Measurements from ENCODE around the gene DLX1.
"Not testable (repeated sequence)": the region's sequence is repeated elsewhere in the genome, so short reads cannot be mapped to it uniquely, and the experiment has no call there.

Gene DLX1

DNA sequence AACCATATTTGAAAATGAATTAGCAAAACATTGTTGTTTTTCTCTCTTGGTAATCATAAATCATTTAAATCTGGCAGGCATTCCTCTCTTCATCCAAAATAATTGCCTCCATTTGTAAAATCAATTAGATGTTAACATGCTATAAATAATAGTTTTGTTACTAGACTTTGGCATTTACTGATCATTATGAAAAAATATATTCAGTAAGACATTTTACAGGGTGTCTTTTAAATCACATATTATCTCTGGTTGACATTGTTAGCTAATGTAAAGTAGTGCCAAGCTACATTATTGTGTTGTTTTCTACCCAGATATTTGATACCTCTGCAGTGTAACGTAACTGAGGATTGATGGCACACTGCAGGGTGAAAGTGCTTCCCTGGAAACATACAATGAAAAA, 31.8 kb upstream of the DLX1 start:
- H3K4me1 Mint-ChIP-seq (ENCODE audit: low read depth), result no peaks in the 10 kb centered on the region
- no peak overlapping the region for H3K4me3 Mint-ChIP-seq
- no peaks in the 10 kb centered on the region for H3K27me3 Mint-ChIP-seq
- H3K27ac Mint-ChIP-seq, result no peak overlapping the region
- H3K9me3 Mint-ChIP-seq (ENCODE audit: low read depth), result no peaks in the 10 kb centered on the region
- peaks cover 4% of the 10 kb centered on the region for H3K36me3 Mint-ChIP-seq

DNA sequence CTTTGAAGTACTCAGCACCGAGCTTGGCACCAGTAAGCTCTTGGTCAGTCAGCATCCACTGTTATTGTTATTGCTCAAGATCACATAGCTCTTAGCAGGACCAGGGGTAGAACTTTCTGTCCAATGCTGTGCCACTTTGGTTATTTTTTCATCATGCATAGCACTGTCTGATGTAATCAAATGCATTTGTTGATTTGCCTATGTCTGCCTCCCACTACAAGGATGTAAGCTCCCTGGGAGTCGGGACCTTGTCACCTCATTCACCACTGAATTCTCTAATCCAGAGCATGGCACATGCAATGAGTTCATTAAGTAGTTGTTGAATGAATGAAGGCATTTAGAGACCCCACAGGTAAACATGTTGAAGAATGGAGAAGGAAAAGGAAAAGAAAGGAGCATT, 29.0 kb upstream of the DLX1 start:
- H3K4me1 Mint-ChIP-seq (ENCODE audit: low read depth), result no peaks in the 10 kb centered on the region
- peaks cover 6% of the 10 kb centered on the region for H3K36me3 Mint-ChIP-seq
- no peak overlapping the region for H3K4me3 Mint-ChIP-seq
- H3K27me3 Mint-ChIP-seq, result no peaks in the 10 kb centered on the region
- no peak overlapping the region for H3K27ac Mint-ChIP-seq
- H3K9me3 Mint-ChIP-seq (ENCODE audit: low read depth), result no peaks in the 10 kb centered on the region

DNA sequence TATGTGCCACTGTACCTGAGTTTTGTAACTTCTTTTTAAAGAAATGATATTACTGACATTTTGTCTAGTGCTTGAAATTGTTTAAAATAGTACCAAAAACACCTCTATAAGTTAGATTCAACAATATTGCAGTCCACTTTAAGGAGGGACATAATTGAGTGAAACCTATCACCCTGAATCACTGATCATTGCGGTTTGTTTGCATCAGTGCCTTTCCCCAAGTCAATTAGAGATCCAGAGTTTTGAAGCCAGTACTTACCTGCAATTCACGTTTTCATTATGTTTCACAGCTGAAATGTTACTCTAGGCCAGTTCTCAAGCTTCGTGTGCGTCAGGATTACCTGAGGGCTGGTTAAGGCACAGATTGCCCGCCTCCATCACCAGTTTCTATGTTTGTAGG, 26.6 kb upstream of the DLX1 start:
- H3K4me3 Mint-ChIP-seq, result no peak overlapping the region
- H3K27ac Mint-ChIP-seq, result no peak overlapping the region
- H3K9me3 Mint-ChIP-seq (ENCODE audit: low read depth), result no peaks in the 10 kb centered on the region
- peaks cover 18% of the 10 kb centered on the region for H3K36me3 Mint-ChIP-seq
- H3K4me1 Mint-ChIP-seq (ENCODE audit: low read depth), result no peaks in the 10 kb centered on the region
- H3K27me3 Mint-ChIP-seq, result no peaks in the 10 kb centered on the region

- H3K9me3 Mint-ChIP-seq (ENCODE audit: low read depth); H3K27ac Mint-ChIP-seq: not testable (repeated sequence)
These were observed 25.2 kb upstream of the DLX1 start for GRCh38 chr2:172060118-172060517.

DNA sequence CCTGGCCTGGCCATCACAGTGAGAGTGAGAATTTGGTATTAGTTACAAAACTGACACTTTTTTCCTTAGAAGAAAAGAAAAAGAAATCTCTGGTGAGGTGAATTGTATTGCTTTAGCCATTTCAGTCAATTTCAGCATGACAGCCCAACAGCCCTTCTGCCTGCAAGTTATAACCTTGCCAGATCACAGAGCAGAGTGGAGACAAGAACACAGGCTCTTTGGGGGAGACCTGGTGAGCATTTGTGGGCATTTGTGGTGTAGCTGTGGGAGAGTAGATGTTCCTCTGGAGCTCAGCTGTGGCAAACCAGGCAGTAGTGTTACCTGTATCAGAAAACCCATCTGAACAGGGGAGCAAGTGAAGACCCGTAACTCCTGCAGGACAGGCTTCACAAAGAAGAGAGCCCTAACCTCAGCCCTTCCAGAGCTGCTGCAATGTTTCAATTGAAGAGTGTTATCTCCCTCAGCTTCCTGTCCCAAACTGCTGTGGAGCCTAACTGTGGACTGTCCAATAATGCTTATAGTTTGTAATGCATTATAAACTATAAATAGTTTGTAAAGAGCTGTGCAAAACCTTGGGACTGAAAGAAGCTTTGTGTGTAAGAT, 22.8 kb upstream of the DLX1 start:
- Mint-ChIP-seq H3K4me3 (no peak overlapping the region), H3K4me1 (ENCODE audit: low read depth) (no peaks in the 10 kb centered on the region)

More at GRCh38 chr2:172060118-172060517, 25.2 kb upstream of the DLX1 start:
- peaks cover 22% of the 10 kb centered on the region for H3K36me3 Mint-ChIP-seq
- H3K27me3 Mint-ChIP-seq; H3K4me1 Mint-ChIP-seq (ENCODE audit: low read depth); H3K4me3 Mint-ChIP-seq: not testable (repeated sequence)

GRCh38 chr2:172063446-172063845, 21.9 kb upstream of the DLX1 start:
- no peaks in the 10 kb centered on the region for H3K9me3 Mint-ChIP-seq (ENCODE audit: low read depth)
- H3K4me3 Mint-ChIP-seq, result no peak overlapping the region
- peaks cover 33% of the 10 kb centered on the region for H3K36me3 Mint-ChIP-seq
- no peak overlapping the region for H3K27ac Mint-ChIP-seq
- no peaks in the 10 kb centered on the region for H3K4me1 Mint-ChIP-seq (ENCODE audit: low read depth)
- no peaks in the 10 kb centered on the region for H3K27me3 Mint-ChIP-seq

More for the DNA sequence above, 22.8 kb upstream of the DLX1 start:
- Mint-ChIP-seq H3K27me3 (no peaks in the 10 kb centered on the region), H3K9me3 (ENCODE audit: low read depth) (no peaks in the 10 kb centered on the region), H3K36me3 (peaks cover 32% of the 10 kb centered on the region), H3K27ac (no peak overlapping the region)

GRCh38 chr2:172065111-172065510, 20.2 kb upstream of the DLX1 start:
- Mint-ChIP-seq H3K36me3 (peaks cover 38% of the 10 kb centered on the region), H3K4me3 (no peak overlapping the region), H3K4me1 (ENCODE audit: low read depth) (no peaks in the 10 kb centered on the region), H3K9me3 (ENCODE audit: low read depth) (no peaks in the 10 kb centered on the region), H3K27ac (no peak overlapping the region), H3K27me3 (peaks cover 1% of the 10 kb centered on the region)

GRCh38 chr2:172066394-172066886, 18.9 kb upstream of the DLX1 start:
- H3K27ac Mint-ChIP-seq, result no peak overlapping the region
- peaks cover 1% of the 10 kb centered on the region for H3K27me3 Mint-ChIP-seq
- no peaks in the 10 kb centered on the region for H3K9me3 Mint-ChIP-seq (ENCODE audit: low read depth)
- H3K36me3 Mint-ChIP-seq, result peaks cover 35% of the 10 kb centered on the region
- no peaks in the 10 kb centered on the region for H3K4me1 Mint-ChIP-seq (ENCODE audit: low read depth)
- H3K4me3 Mint-ChIP-seq, result no peak overlapping the region

GRCh38 chr2:172067905-172068304, 17.4 kb upstream of the DLX1 start:
- H3K4me1 Mint-ChIP-seq (ENCODE audit: low read depth); H3K27me3 Mint-ChIP-seq; H3K9me3 Mint-ChIP-seq (ENCODE audit: low read depth); H3K27ac Mint-ChIP-seq; H3K4me3 Mint-ChIP-seq: not testable (repeated sequence)
- peaks cover 41% of the 10 kb centered on the region for H3K36me3 Mint-ChIP-seq

GRCh38 chr2:172070936-172071335, 14.4 kb upstream of the DLX1 start:
- H3K4me1 Mint-ChIP-seq (ENCODE audit: low read depth), result no peaks in the 10 kb centered on the region
- no peaks in the 10 kb centered on the region for H3K9me3 Mint-ChIP-seq (ENCODE audit: low read depth)
- H3K36me3 Mint-ChIP-seq, result peaks cover 38% of the 10 kb centered on the region
- H3K27ac Mint-ChIP-seq, result no peak overlapping the region
- H3K27me3 Mint-ChIP-seq, result peaks cover 8% of the 10 kb centered on the region
- no peak overlapping the region for H3K4me3 Mint-ChIP-seq

GRCh38 chr2:172072303-172072702, 13.0 kb upstream of the DLX1 start:
- Mint-ChIP-seq H3K36me3 (peaks cover 31% of the 10 kb centered on the region), H3K27me3 (peaks cover 11% of the 10 kb centered on the region), H3K4me1 (ENCODE audit: low read depth) (no peaks in the 10 kb centered on the region), H3K9me3 (ENCODE audit: low read depth) (no peaks in the 10 kb centered on the region), H3K4me3 (no peak overlapping the region), H3K27ac (no peak overlapping the region)

DNA sequence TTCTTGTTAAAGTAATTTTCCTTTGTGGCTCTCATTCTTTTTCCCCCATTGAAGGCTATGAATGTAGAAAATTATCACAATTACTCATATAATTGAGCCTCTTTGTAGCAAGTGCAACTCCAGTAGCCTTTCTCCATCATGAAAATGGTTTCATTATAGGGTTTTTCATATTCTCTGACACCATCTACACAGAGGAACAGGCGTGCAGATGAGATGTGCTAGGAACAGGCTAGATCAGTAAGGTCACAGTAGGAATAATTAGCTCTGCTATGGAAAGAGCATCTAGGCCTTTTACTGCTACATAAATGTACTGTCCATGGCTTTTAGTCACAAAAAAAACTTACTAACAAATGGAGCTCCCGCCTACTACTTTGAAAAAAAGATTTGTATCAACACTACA, 12.6 kb upstream of the DLX1 start:
- Mint-ChIP-seq H3K4me1 (ENCODE audit: low read depth) (no peaks in the 10 kb centered on the region), H3K27me3 (peaks cover 11% of the 10 kb centered on the region)

GRCh38 chr2:172073518-172073917, 11.8 kb upstream of the DLX1 start:
- H3K4me3 Mint-ChIP-seq, result no peak overlapping the region
- no peak overlapping the region for H3K27ac Mint-ChIP-seq
- H3K27me3 Mint-ChIP-seq, result peaks cover 11% of the 10 kb centered on the region
- peaks cover 29% of the 10 kb centered on the region for H3K36me3 Mint-ChIP-seq
- H3K9me3 Mint-ChIP-seq (ENCODE audit: low read depth), result no peaks in the 10 kb centered on the region
- no peaks in the 10 kb centered on the region for H3K4me1 Mint-ChIP-seq (ENCODE audit: low read depth)

More for the DNA sequence above, 12.6 kb upstream of the DLX1 start:
- Mint-ChIP-seq H3K27ac (no peak overlapping the region), H3K9me3 (ENCODE audit: low read depth) (no peaks in the 10 kb centered on the region), H3K4me3 (no peak overlapping the region), H3K36me3 (peaks cover 29% of the 10 kb centered on the region)

DNA sequence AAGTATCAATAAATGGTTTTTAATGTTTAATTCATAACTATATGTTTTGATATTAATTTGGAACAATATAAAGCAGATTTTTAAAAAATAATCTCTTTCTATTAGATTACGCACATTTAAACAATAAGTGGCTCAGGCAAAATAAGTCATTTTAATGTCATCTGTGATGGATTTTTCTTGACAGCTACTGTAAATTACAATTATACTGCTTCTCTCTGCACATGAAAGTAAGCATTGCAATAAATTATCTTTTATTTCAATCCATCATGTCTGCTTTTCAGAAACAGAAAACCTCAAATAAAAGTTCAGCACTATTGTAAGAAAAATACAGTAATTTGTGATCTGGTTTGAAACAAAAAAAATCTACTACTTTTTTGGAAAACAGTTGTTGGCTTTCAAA, 11.1 kb upstream of the DLX1 start:
- Mint-ChIP-seq H3K36me3 (peaks cover 31% of the 10 kb centered on the region), H3K9me3 (ENCODE audit: low read depth) (no peaks in the 10 kb centered on the region), H3K27ac (no peak overlapping the region), H3K27me3 (peaks cover 14% of the 10 kb centered on the region), H3K4me3 (no peak overlapping the region), H3K4me1 (ENCODE audit: low read depth) (no peaks in the 10 kb centered on the region)

GRCh38 chr2:172079416-172079815, 5.9 kb upstream of the DLX1 start:
- Mint-ChIP-seq H3K4me3 (no peak overlapping the region), H3K27ac (no peak overlapping the region)

More at GRCh38 chr2:172079416-172079815, 5.9 kb upstream of the DLX1 start:
- peaks cover 7% of the 10 kb centered on the region for H3K36me3 Mint-ChIP-seq
- H3K27me3 Mint-ChIP-seq, result peaks cover 43% of the 10 kb centered on the region
- H3K4me1 Mint-ChIP-seq (ENCODE audit: low read depth), result peaks cover 20% of the 10 kb centered on the region
- H3K9me3 Mint-ChIP-seq (ENCODE audit: low read depth), result no peaks in the 10 kb centered on the region

Measured in activated naive CD8-positive, alpha-beta T cell (primary cell).